IMR-90 (cell line): Measurements from ENCODE around the gene DYSF. TPM values are rescaled to one million over a fixed set of nuclear protein-coding genes. Genes with fewer than 3 reads are reported as not detected.

Source experiments
- ATAC-seq: fragments of 200-7000 bp; cut with Tn5 transposase; 2 replicates; pipeline ENCODE4 v1.9.1; 2020; ENCODE audit warnings: low read depth, mild to moderate bottlenecking, moderate library complexity
- BruUV-seq: library from RNA; stranded (reverse); fragments of 400-500 nt; replicated peaks from 2 replicates; lab custom pipeline; 2021; lab: Mats Ljungman, UMichigan
- CTCF ChIA-PET: fragments of 300-600 bp; formaldehyde crosslinking; extraction: SDS; loops from one replicate; lab custom pipeline; 2021; ENCODE audit warnings: antibody characterized with exemption; lab: Yijun Ruan, JAX
- POLR2A ChIA-PET: fragments of 300-600 bp; sonication (Branson Sonifier 250); formaldehyde crosslinking; loops from one replicate; lab custom pipeline; 2022; ENCODE audit warnings: antibody characterized with exemption; ENCODE audit not compliant: unreplicated experiment; lab: Charles Lee
- DNase-seq: peaks from one replicate; pipeline ENCODE4 v3.0.0; 2013
- H2AFZ ChIP-seq: replicated peaks from 2 replicates; pipeline ENCODE3; 2013; ENCODE audit warnings: low read length, mild to moderate bottlenecking; ENCODE audit not compliant: poor library complexity
- H2AK5ac ChIP-seq: 2 replicates; pipeline ENCODE4 v1.6.1; 2013; ENCODE audit warnings: low read depth, low read length, inconsistent platforms
- H2AK9ac ChIP-seq: replicated peaks from 2 replicates; pipeline ENCODE3; 2013; ENCODE audit warnings: mild to moderate bottlenecking, low read depth, low read length, moderate library complexity; ENCODE audit not compliant: poor library complexity
- H2BK120ac ChIP-seq: 2 replicates; pipeline ENCODE4 v1.6.1; 2013; ENCODE audit warnings: low read depth, low read length, inconsistent platforms
- H2BK15ac ChIP-seq: 3 replicates; pipeline ENCODE4 v1.6.1; 2013; ENCODE audit warnings: low read depth, low read length, inconsistent platforms
- H2BK20ac ChIP-seq: 2 replicates; pipeline ENCODE4 v1.6.1; 2013; ENCODE audit warnings: low read depth, mild to moderate bottlenecking, inconsistent platforms, low read length, moderate library complexity
- H2BK5ac ChIP-seq: 2 replicates; pipeline ENCODE4 v1.6.1; 2013; ENCODE audit warnings: mild to moderate bottlenecking, low read depth, low read length, inconsistent platforms; ENCODE audit not compliant: poor library complexity, severe bottlenecking
- H3K14ac ChIP-seq: replicated peaks from 2 replicates; pipeline ENCODE4 v1.6.1; 2013; ENCODE audit warnings: low read depth, low read length, inconsistent platforms
- H3K18ac ChIP-seq: 2 replicates; pipeline ENCODE4 v1.6.1; 2013; ENCODE audit warnings: low read depth, low read length, control low read depth
- H3K23ac ChIP-seq: 2 replicates; pipeline ENCODE4 v1.6.1; 2013; ENCODE audit warnings: low read depth, low read length, inconsistent platforms
- H3K27ac ChIP-seq: 2 replicates; pipeline ENCODE4 v1.5.1; 2013; ENCODE audit warnings: mild to moderate bottlenecking, control low read depth, low read length; ENCODE audit not compliant: insufficient read depth
- H3K27me3 ChIP-seq: 2 replicates; pipeline ENCODE4 v1.6.1; 2013; ENCODE audit warnings: low read length; ENCODE audit not compliant: control insufficient read depth, insufficient read depth
- H3K36me3 ChIP-seq: 2 replicates; pipeline ENCODE4 v1.6.1; 2013; ENCODE audit warnings: low read length, mixed read lengths; ENCODE audit not compliant: control insufficient read depth, insufficient read depth
- H3K4ac ChIP-seq: 2 replicates; pipeline ENCODE4 v1.6.1; 2013; ENCODE audit warnings: low read depth, low read length, inconsistent platforms
- H3K4me1 ChIP-seq: 2 replicates; pipeline ENCODE4 v1.6.1; 2013; ENCODE audit warnings: low read length, mixed read lengths; ENCODE audit not compliant: control insufficient read depth, insufficient read depth
- H3K4me2 ChIP-seq: 2 replicates; pipeline ENCODE4 v1.6.1; 2013; ENCODE audit warnings: low read depth, mild to moderate bottlenecking, control low read depth, low read length, moderate library complexity
- H3K4me3 ChIP-seq: 2 replicates; pipeline ENCODE4 v1.5.1; 2013; ENCODE audit warnings: low read depth, mild to moderate bottlenecking, control low read depth, low read length, moderate library complexity; ENCODE audit not compliant: insufficient read depth
- H3K56ac ChIP-seq: 2 replicates; pipeline ENCODE4 v1.6.1; 2013; ENCODE audit warnings: low read length, inconsistent platforms; ENCODE audit not compliant: insufficient read depth; ENCODE audit errors: extremely low read depth
- H3K79me1 ChIP-seq, 2 experiments: 2 replicates each; pipeline ENCODE4 v1.6.1; 2013; ENCODE audit warnings: low read length in 2 of 2, inconsistent platforms in 1 of 2, low read depth in 1 of 2
- H3K9ac ChIP-seq: 2 replicates; pipeline ENCODE4 v1.6.1; 2013; ENCODE audit warnings: low read depth, low read length, control low read depth
- H3K9me1 ChIP-seq: 2 replicates; pipeline ENCODE4 v1.6.1; 2013; ENCODE audit warnings: low read length, inconsistent platforms; ENCODE audit not compliant: insufficient read depth
- H3K9me3 ChIP-seq: 2 replicates; pipeline ENCODE4 v1.6.1; 2013; ENCODE audit warnings: low read length; ENCODE audit not compliant: control insufficient read depth, insufficient read depth
- H4K20me1 ChIP-seq: 2 replicates; pipeline ENCODE4 v1.6.1; 2013; ENCODE audit warnings: low read length, inconsistent platforms; ENCODE audit not compliant: insufficient read depth
- H4K5ac ChIP-seq: 2 replicates; pipeline ENCODE4 v1.6.1; 2013; ENCODE audit warnings: mild to moderate bottlenecking, low read depth, low read length, control low read depth
- H4K8ac ChIP-seq, 2 experiments: 2 replicates each; pipeline ENCODE4 v1.6.1; 2013; ENCODE audit warnings: low read depth in 2 of 2, low read length in 2 of 2, control low read depth in 1 of 2, inconsistent platforms in 1 of 2
- H4K91ac ChIP-seq: 2 replicates; pipeline ENCODE4 v1.6.1; 2013; ENCODE audit warnings: low read depth, low read length, inconsistent platforms; ENCODE audit not compliant: insufficient read depth
- CEBPB ChIP-seq: IDR thresholded peaks from 2 replicates; pipeline ENCODE4 v1.6.1; 2012; ENCODE audit warnings: low read depth, low read length, improper control_type of control experiment
- NFE2L2 ChIP-seq: fragments of 150-350 bp; IDR thresholded peaks from 2 replicates; pipeline ENCODE4 v1.6.1; 2016; ENCODE audit warnings: low read depth, mild to moderate bottlenecking, low read length
- POLR2A ChIP-seq: IDR thresholded peaks from 2 replicates; pipeline ENCODE4 v1.6.1; 2012; ENCODE audit warnings: mild to moderate bottlenecking, low read depth, low read length
- SMC3 ChIP-seq: fragments of 150-350 bp; IDR thresholded peaks from 2 replicates; pipeline ENCODE4 v1.6.1; 2016; ENCODE audit warnings: low read depth, mild to moderate bottlenecking, antibody characterized with exemption, low read length, moderate library complexity
- WGBS, 2 experiments: methylation state at CpG; one replicate each; pipeline versions ENCODE4 v1.1.5 to v1.1.7; 2013; ENCODE audit warnings: missing lambda C conversion rate in 2 of 2; ENCODE audit not compliant: insufficient read length in 1 of 2; ENCODE audit errors: extremely low coverage in 2 of 2; 5-methylcytosine and 5-hydroxymethylcytosine counted together
- dilution Hi-C: fragments of 300-500 bp; cut with HindIII; formaldehyde crosslinking; loops from one replicate; pipeline ENCODE4 v1.14.3; 2018; ENCODE audit warnings: low sequenced_read_pairs; ENCODE audit not compliant: unreplicated experiment
- in situ Hi-C: fragments of 300-500 bp; cut with MboI; formaldehyde crosslinking; loops from 3 replicates; pipeline ENCODE4 v1.14.3; 2019; ENCODE audit warnings: low sequenced_read_pairs, inconsistent platforms, mixed read lengths
- intact Hi-C: fragments of 100-400 bp; cut with micrococcal nuclease; formaldehyde crosslinking; loops from 2 replicates; pipeline ENCODE4 v1.10.0; 2022
- polyA plus RNA-seq, 3 experiments: library from polyadenylated mRNA; depleted of rRNA; stranded (reverse); fragments of >200 nt; gene quantifications; 2 replicates each; pipeline ENCODE4 v1.2.3, GENCODE V29; 2012; ENCODE audit warnings: low replicate concordance in 1 of 3
- total RNA-seq: library from RNA; depleted of rRNA; stranded (reverse); fragments of >200 nt; gene quantifications from 2 replicates; pipeline ENCODE4 v1.2.3, GENCODE V29; 2012
- TF ChIP-seq, protein P1 (sequence below): fragments of 150-350 bp; IDR thresholded peaks from 2 replicates; pipeline ENCODE4 v1.6.1; 2017; ENCODE audit warnings: mild to moderate bottlenecking, antibody characterized with exemption, low read length, low read depth
- TF ChIP-seq, protein P2 (sequence below): fragments of 150-350 bp; IDR thresholded peaks from 2 replicates; pipeline ENCODE4 v1.6.1; 2016; ENCODE audit warnings: low read depth, mild to moderate bottlenecking, low read length, moderate library complexity, borderline replicate concordance

DYSF gene
- total and polyA plus RNA-seq, 2 of the 4 experiments (the other 2 are of a cell fraction): 0.09 to 0.18 TPM

DNA sequence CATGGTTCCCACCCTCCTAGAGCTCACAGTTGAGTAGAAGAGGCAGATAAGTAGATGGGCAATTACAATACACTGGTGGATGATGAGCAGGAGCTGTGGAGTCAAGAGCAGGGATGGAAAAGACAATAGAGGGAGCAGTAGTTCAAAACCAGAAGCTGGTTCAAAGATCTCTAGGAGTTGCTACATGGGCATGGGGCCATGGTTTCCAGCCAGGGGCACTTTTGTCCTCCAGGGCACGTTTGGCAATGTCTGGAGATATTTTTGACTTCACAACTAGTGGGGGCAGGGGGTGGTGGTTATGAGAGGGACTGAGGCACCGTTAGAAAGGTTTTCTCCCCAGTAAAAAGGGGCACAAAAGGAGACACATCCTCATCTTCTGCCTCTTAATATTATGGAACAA is 236.0 kb downstream of the DYSF start:
- no peak overlapping the region for H3K56ac ChIP-seq
- no peak overlapping the region for H3K23ac ChIP-seq
- TF ChIP-seq CEBPB (no peak), NFE2L2 (no peak), POLR2A (no peak), SMC3 (no peak)
- TF ChIP-seq, protein P1, sequence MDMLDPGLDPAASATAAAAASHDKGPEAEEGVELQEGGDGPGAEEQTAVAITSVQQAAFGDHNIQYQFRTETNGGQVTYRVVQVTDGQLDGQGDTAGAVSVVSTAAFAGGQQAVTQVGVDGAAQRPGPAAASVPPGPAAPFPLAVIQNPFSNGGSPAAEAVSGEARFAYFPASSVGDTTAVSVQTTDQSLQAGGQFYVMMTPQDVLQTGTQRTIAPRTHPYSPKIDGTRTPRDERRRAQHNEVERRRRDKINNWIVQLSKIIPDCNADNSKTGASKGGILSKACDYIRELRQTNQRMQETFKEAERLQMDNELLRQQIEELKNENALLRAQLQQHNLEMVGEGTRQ: no peak
- TF ChIP-seq, protein P2, sequence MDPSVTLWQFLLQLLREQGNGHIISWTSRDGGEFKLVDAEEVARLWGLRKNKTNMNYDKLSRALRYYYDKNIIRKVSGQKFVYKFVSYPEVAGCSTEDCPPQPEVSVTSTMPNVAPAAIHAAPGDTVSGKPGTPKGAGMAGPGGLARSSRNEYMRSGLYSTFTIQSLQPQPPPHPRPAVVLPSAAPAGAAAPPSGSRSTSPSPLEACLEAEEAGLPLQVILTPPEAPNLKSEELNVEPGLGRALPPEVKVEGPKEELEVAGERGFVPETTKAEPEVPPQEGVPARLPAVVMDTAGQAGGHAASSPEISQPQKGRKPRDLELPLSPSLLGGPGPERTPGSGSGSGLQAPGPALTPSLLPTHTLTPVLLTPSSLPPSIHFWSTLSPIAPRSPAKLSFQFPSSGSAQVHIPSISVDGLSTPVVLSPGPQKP: no peak
- DNase-seq: no peak
- H3K9me3 ChIP-seq: no peaks in the 10 kb centered on the region
- in situ Hi-C loops: no loop called here
- H3K9ac ChIP-seq: no peak overlapping the region
- no peaks in the 10 kb centered on the region for H3K79me1 ChIP-seq
- no peak overlapping the region for H2AK5ac ChIP-seq
- H2AFZ ChIP-seq: no peak overlapping the region
- no peaks in the 10 kb centered on the region for H4K20me1 ChIP-seq
- no peaks in the 10 kb centered on the region for H3K36me3 ChIP-seq
- dilution Hi-C loops: no loop called here
- H2BK5ac ChIP-seq: no peak overlapping the region
- H3K4ac ChIP-seq: no peak overlapping the region
- ATAC-seq: no peak
- H2BK120ac ChIP-seq: no peak overlapping the region
- no peaks in the 10 kb centered on the region for H3K4me1 ChIP-seq
- H3K27ac ChIP-seq: no peak overlapping the region
- no peak overlapping the region for H4K91ac ChIP-seq
- no peak overlapping the region for H2AK9ac ChIP-seq
- no peak overlapping the region for H2BK20ac ChIP-seq
- BruUV-seq: no TSS peak
- no peak overlapping the region for H4K8ac ChIP-seq
- H3K14ac ChIP-seq: no peak overlapping the region
- H3K4me2 ChIP-seq: no peak overlapping the region
- H4K5ac ChIP-seq: no peak overlapping the region
- H3K4me3 ChIP-seq: no peak overlapping the region
- CTCF ChIA-PET: no interaction called here
- POLR2A ChIA-PET: no interaction called here
- H2BK15ac ChIP-seq: no peak overlapping the region
- no CpG with 5 or more reads among the region's 2 CpGs for WGBS, 2 experiments
- H3K9me1 ChIP-seq: no peaks in the 10 kb centered on the region
- intact Hi-C loops: no loop called here
- H3K18ac ChIP-seq: no peak overlapping the region
- H3K27me3 ChIP-seq: peaks cover 37% of the 10 kb centered on the region
